Liver (tissue), 9 donors: ENCODE data around the gene CSHL1. TPM values are rescaled to one million over a fixed set of nuclear protein-coding genes. Genes with fewer than 3 reads are reported as not detected.
"Not testable (repeated sequence)": the region's sequence is repeated elsewhere in the genome, so short reads cannot be mapped to it uniquely, and the experiment has no call there.

Experiments used
- DNase-seq: peaks from one replicate; pipeline ENCODE4 v3.0.0-alpha.2; 2017; ENCODE audit warnings: low spot score
- H3K27ac ChIP-seq, 2 donors: one replicate each; pipeline ENCODE4 v1.7.0; 2013; ENCODE audit warnings: inconsistent platforms in 2 of 2, low read length in 2 of 2, control low read depth in 1 of 2, low read depth in 1 of 2, mild to moderate bottlenecking in 1 of 2
- H3K27me3 ChIP-seq, 4 donors: one replicate each; pipeline versions ENCODE4 v1.6.1 to v1.7.0; 2013; ENCODE audit warnings: low read length in 3 of 4, inconsistent platforms in 1 of 4, mild to moderate bottlenecking in 1 of 4, moderate library complexity in 1 of 4; ENCODE audit not compliant: control insufficient read depth in 4 of 4, insufficient read depth in 4 of 4
- H3K36me3 ChIP-seq, 4 donors: one replicate each; pipeline versions ENCODE4 v1.6.1 to v1.7.0; 2013; ENCODE audit warnings: low read length in 3 of 4, mild to moderate bottlenecking in 3 of 4, low read depth in 1 of 4, moderate library complexity in 1 of 4; ENCODE audit not compliant: control insufficient read depth in 4 of 4, insufficient read depth in 3 of 4
- H3K4me1 ChIP-seq, 4 donors: one replicate each; pipeline versions ENCODE4 v1.6.1 to v1.7.0; 2013; ENCODE audit warnings: low read length in 3 of 4, mild to moderate bottlenecking in 3 of 4, moderate library complexity in 1 of 4; ENCODE audit not compliant: control insufficient read depth in 4 of 4, insufficient read depth in 4 of 4
- H3K4me3 ChIP-seq, 3 donors: one replicate each; pipeline versions ENCODE4 v1.6.1 to v1.7.0; 2013; ENCODE audit warnings: low read length in 3 of 3, control low read depth in 1 of 3, low read depth in 1 of 3, mild to moderate bottlenecking in 1 of 3
- H3K9ac ChIP-seq, 2 donors: one replicate each; pipeline ENCODE4 v1.7.0; 2013; ENCODE audit warnings: low read length in 2 of 2, mild to moderate bottlenecking in 2 of 2, moderate library complexity in 2 of 2, control low read depth in 1 of 2, low read depth in 1 of 2
- H3K9me3 ChIP-seq, 4 donors: one replicate each; pipeline versions ENCODE4 v1.6.1 to v1.7.0; 2013; ENCODE audit warnings: low read length in 3 of 4; ENCODE audit not compliant: control insufficient read depth in 4 of 4
- ATF3 ChIP-seq: IDR thresholded peaks from 2 replicates; pipeline ENCODE4 v1.6.1; 2016; ENCODE audit warnings: antibody characterized with exemption
- CTCF ChIP-seq: fragments of 150-350 bp; IDR thresholded peaks from 2 replicates; pipeline ENCODE4 v1.5.1; 2017; ENCODE audit warnings: improper control_type of control experiment, low read depth, low read length; ENCODE audit not compliant: missing input control
- EGR1 ChIP-seq, 2 donors: IDR thresholded peaks; 2 replicates each; pipeline ENCODE4 v1.6.1; 2016 to 2018; ENCODE audit warnings: antibody characterized with exemption in 2 of 2, low read depth in 2 of 2
- FOXA1 ChIP-seq: IDR thresholded peaks from 2 replicates; pipeline ENCODE4 v1.6.1; 2016; ENCODE audit warnings: antibody characterized with exemption
- GABPA ChIP-seq, 2 donors: IDR thresholded peaks in 1 of 2; conservative IDR thresholded peaks in 1 of 2; 2 replicates each; pipeline ENCODE4 v1.6.1; 2016; ENCODE audit warnings: antibody characterized with exemption in 2 of 2, mild to moderate bottlenecking in 1 of 2, moderate library complexity in 1 of 2
- HNF4A ChIP-seq, 2 donors: conservative IDR thresholded peaks; 2 replicates each; pipeline ENCODE4 v1.6.1; 2016; ENCODE audit warnings: antibody characterized with exemption in 2 of 2, mild to moderate bottlenecking in 2 of 2
- HNF4G ChIP-seq: IDR thresholded peaks from 2 replicates; pipeline ENCODE4 v1.6.1; 2016; ENCODE audit warnings: antibody characterized with exemption
- JUND ChIP-seq, 2 donors: IDR thresholded peaks; 2 replicates each; pipeline ENCODE4 v1.6.1; 2016; ENCODE audit warnings: antibody characterized with exemption in 2 of 2
- MAX ChIP-seq: IDR thresholded peaks from 2 replicates; pipeline ENCODE4 v1.6.1; 2016; ENCODE audit warnings: antibody characterized with exemption
- NR2F2 ChIP-seq: IDR thresholded peaks from 2 replicates; pipeline ENCODE4 v1.6.1; 2016; ENCODE audit warnings: antibody characterized with exemption
- RAD21 ChIP-seq, 2 donors: IDR thresholded peaks; 2 replicates each; pipeline ENCODE4 v1.6.1; 2016; ENCODE audit warnings: antibody characterized with exemption in 2 of 2, mild to moderate bottlenecking in 2 of 2
- RXRA ChIP-seq, 2 donors: IDR thresholded peaks; 2 replicates each; pipeline ENCODE4 v1.6.1; 2017 to 2018; ENCODE audit warnings: antibody characterized with exemption in 2 of 2, mild to moderate bottlenecking in 1 of 2
- SP1 ChIP-seq: IDR thresholded peaks from 2 replicates; pipeline ENCODE4 v1.6.1; 2018; ENCODE audit warnings: antibody characterized with exemption, mild to moderate bottlenecking
- TAF1 ChIP-seq: conservative IDR thresholded peaks from 2 replicates; pipeline ENCODE4 v1.6.1; 2016; ENCODE audit warnings: antibody characterized with exemption, mild to moderate bottlenecking
- YY1 ChIP-seq: IDR thresholded peaks from 2 replicates; pipeline ENCODE4 v1.6.1; 2016; ENCODE audit warnings: antibody characterized with exemption, mild to moderate bottlenecking
- ZBTB33 ChIP-seq: IDR thresholded peaks from 2 replicates; pipeline ENCODE4 v1.6.1; 2016; ENCODE audit warnings: antibody characterized with exemption
- WGBS: extraction: QIAGEN DNeasy Blood & Tissue Kit; methylation state at CpG from one replicate; pipeline ENCODE4 v1.1.7; 2013; 5-methylcytosine and 5-hydroxymethylcytosine counted together
- polyA plus RNA-seq, 2 donors: library from polyadenylated mRNA; stranded (reverse) in 1 of 2; unstranded in 1 of 2; fragments of 200-250 nt in 1 of 2; fragments of >200 nt in 1 of 2; fragmentation: Nextera tagmentation in 1 of 2; extraction: Ambion mirVana in 1 of 2; gene quantifications; one replicate each; pipeline versions ENCODE4 v1.2.1 to v1.2.3, GENCODE V29; 2013 to 2015
- total RNA-seq, 2 donors: library from RNA; depleted of rRNA; stranded (reverse); fragments of >200 nt; gene quantifications; one replicate each; pipeline ENCODE4 v1.2.3, GENCODE V29; 2014
- TF ChIP-seq, protein P1 (sequence below): IDR thresholded peaks from 2 replicates; pipeline ENCODE4 v1.6.1; 2016; ENCODE audit warnings: antibody characterized with exemption, mild to moderate bottlenecking
- donor health status: healthy.
- donor health status: healthy.
- donor health status: healthy.
- donor health status: healthy.
- donor health status: healthy.

Gene CSHL1
- total and polyA plus RNA-seq, 4 donors = not detected

- no peaks in the 10 kb centered on the region for H3K27me3 ChIP-seq
- H3K4me3 ChIP-seq = no peak overlapping the region
- no peak overlapping the region for H3K27ac ChIP-seq
- peaks cover 0 to 3% (median 0%) of the 10 kb centered on the region in 4 donors for H3K4me1 ChIP-seq
- no peak for TF ChIP-seq ZBTB33
- no peak for TF ChIP-seq RXRA (IDR thresholded peaks at IDR 0.05)
- no peak for TF ChIP-seq JUND (IDR thresholded peaks at IDR 0.05)
- TF ChIP-seq EGR1 (IDR thresholded peaks at IDR 0.05; ENCODE audit: low read depth in 2 of 2) = no peak
- no peak for TF ChIP-seq FOXA1
- no peak for TF ChIP-seq TAF1
- H3K9me3 ChIP-seq = no peaks in the 10 kb centered on the region
- no peak overlapping the region for H3K9ac ChIP-seq
- DNase-seq = no peak
- H3K36me3 ChIP-seq = no peaks in the 10 kb centered on the region
- 95% methylated on average over 7 of the region's 7 CpGs for WGBS
These were observed 3.4 kb upstream of the CSHL1 start for GRCh38 chr17:63914471-63914870.

DNA sequence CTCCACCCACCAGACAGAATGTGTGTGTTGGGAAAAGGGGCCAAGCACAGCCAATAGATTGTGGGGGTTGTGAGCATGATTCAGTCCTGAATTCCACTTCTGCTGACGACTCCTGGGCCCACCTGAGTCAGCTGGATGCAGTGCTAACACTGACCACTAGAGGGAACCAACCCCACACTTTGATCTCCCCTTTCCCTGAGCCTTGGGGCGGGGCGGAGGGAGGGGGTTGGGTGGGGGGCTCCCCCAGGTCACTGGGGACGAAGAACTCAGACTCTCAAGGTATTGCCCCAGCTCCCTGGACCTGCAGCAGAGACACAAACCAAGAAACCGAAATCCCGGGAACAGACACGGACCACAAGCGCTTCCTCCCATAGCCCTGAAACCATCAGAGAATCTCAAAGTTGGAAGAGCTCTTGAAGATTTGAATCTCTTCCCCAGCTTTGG is 621 bp upstream of the CSHL1 start:
- Histone ChIP-seq H3K27me3 (no peaks in the 10 kb centered on the region), H3K9me3 (no peaks in the 10 kb centered on the region), H3K36me3 (no peaks in the 10 kb centered on the region), H3K4me1 (peaks cover 0 to 2% (median 0%) of the 10 kb centered on the region in 4 donors), H3K9ac (no peak overlapping the region), H3K4me3 (no peak overlapping the region), H3K27ac (no peak overlapping the region)
- TF ChIP-seq RAD21 (IDR thresholded peaks at IDR 0.05) (peak; percentile 44 to 65), JUND (IDR thresholded peaks at IDR 0.05) (no peak), FOXA1 (no peak), RXRA (IDR thresholded peaks at IDR 0.05) (no peak), CTCF (peak; percentile 66)
- DNase-seq = peak; percentile 72
- WGBS = 40% methylated on average over 8 of the region's 8 CpGs

GRCh38 chr17:63910096-63910495 is 962 bp downstream of the CSHL1 start:
- DNase-seq = no peak
- Histone ChIP-seq H3K9me3 (no peaks in the 10 kb centered on the region), H3K9ac (no peak overlapping the region), H3K27me3 (no peaks in the 10 kb centered on the region), H3K4me3 (no peak overlapping the region), H3K4me1 (no peaks in the 10 kb centered on the region), H3K27ac (no peak overlapping the region), H3K36me3 (no peaks in the 10 kb centered on the region)
- 83% methylated on average over 14 of the region's 14 CpGs for WGBS
- TF ChIP-seq RXRA (IDR thresholded peaks at IDR 0.05) (no peak), FOXA1 (no peak), SP1 (no peak), ATF3 (no peak), NR2F2 (no peak), GABPA (IDR thresholded peaks at IDR 0.05 in 1 of 2, conservative IDR thresholded peaks at IDR 0.05 in 1 of 2) (no peak), MAX (no peak), HNF4G (no peak), YY1 (no peak), TAF1 (no peak), HNF4A (conservative IDR thresholded peaks at IDR 0.05) (no peak), EGR1 (IDR thresholded peaks at IDR 0.05; ENCODE audit: low read depth in 2 of 2) (no peak)
- TF ChIP-seq, protein P1, sequence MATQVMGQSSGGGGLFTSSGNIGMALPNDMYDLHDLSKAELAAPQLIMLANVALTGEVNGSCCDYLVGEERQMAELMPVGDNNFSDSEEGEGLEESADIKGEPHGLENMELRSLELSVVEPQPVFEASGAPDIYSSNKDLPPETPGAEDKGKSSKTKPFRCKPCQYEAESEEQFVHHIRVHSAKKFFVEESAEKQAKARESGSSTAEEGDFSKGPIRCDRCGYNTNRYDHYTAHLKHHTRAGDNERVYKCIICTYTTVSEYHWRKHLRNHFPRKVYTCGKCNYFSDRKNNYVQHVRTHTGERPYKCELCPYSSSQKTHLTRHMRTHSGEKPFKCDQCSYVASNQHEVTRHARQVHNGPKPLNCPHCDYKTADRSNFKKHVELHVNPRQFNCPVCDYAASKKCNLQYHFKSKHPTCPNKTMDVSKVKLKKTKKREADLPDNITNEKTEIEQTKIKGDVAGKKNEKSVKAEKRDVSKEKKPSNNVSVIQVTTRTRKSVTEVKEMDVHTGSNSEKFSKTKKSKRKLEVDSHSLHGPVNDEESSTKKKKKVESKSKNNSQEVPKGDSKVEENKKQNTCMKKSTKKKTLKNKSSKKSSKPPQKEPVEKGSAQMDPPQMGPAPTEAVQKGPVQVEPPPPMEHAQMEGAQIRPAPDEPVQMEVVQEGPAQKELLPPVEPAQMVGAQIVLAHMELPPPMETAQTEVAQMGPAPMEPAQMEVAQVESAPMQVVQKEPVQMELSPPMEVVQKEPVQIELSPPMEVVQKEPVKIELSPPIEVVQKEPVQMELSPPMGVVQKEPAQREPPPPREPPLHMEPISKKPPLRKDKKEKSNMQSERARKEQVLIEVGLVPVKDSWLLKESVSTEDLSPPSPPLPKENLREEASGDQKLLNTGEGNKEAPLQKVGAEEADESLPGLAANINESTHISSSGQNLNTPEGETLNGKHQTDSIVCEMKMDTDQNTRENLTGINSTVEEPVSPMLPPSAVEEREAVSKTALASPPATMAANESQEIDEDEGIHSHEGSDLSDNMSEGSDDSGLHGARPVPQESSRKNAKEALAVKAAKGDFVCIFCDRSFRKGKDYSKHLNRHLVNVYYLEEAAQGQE = no peak

DNA sequence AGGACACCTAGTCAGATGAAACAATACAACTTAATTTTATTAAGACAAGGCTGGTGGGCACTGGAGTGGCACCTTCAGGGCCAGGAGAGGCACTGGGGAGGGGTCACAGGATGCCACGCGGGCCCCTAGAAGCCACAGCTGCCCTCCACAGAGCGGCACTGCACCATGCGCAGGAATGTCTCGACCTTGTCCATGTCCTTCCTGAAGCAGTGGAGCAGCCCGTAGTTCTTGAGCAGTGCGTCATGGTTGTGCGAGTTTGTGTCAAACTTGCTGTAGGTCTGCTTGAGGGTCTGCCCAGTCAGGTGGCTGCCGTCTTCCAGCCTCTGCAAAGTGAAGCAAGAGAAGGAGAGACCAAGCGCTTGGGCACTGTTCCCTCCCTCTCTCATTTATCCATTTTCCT is 1.5 kb downstream of the CSHL1 start:
- H3K9ac ChIP-seq, H3K36me3 ChIP-seq, H3K9me3 ChIP-seq, H3K4me3 ChIP-seq, H3K27me3 ChIP-seq, H3K4me1 ChIP-seq, H3K27ac ChIP-seq, DNase-seq: not testable (repeated sequence)
- 88% methylated on average over 10 of the region's 10 CpGs for WGBS
